HG02642 (cell line): ENCODE results near the gene NUP214.
"Not testable (repeated sequence)": the region's sequence is repeated elsewhere in the genome, so short reads cannot be mapped to it uniquely, and the experiment has no call there.

Source experiments
- ATAC-seq: cut with Tn5 transposase; IDR thresholded peaks from one replicate; pipeline ENCODE4 v1.9.1; 2021; ENCODE audit warnings: mild to moderate bottlenecking; ENCODE audit not compliant: unreplicated experiment, poor library complexity

NUP214 gene

DNA sequence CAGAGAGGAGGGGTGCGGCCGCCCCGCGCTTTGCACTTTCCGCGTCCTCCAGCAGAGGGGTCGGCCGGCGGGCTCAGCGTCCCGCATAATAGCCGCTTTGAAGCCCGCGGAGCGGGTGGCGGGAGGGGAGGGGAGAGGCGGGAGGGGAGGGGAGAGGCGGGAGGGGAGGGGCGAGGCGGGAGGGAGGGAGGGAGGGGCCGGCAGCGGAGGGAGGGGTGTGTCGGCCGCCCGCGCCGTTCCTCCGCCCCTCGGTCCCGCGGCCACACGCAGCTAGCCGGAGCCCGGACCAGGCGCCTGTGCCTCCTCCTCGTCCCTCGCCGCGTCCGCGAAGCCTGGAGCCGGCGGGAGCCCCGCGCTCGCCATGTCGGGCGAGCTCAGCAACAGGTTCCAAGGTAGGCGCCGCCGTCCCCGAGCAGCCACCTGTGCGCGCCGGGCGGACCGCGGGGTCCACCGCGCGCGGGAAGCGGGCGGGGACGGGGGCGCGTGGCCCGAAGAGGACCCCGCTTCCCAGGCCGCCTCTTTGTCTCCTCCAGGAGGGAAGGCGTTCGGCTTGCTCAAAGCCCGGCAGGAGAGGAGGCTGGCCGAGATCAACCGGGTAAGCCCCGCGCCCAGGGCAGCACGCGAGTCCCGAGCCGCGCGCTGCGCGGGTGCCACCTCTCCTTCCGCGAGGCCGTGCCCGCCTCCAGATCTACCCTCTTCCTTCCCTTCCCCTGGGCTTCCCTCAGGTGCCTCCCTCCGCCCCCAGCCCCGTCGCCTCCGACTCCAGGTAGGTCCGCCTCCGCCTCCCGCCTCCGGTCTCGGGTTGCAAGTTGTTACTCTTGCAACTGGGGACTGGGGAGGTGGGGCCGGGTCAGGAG lies 28.9 kb upstream of the NUP214 start, which contains the start of gene AIF1L:
Gene AIF1L (plus strand): TSS at position 263 of the 857 bp plus-strand sequence. CDS start 99 bp downstream, at position 362.
- no peak for ATAC-seq

DNA sequence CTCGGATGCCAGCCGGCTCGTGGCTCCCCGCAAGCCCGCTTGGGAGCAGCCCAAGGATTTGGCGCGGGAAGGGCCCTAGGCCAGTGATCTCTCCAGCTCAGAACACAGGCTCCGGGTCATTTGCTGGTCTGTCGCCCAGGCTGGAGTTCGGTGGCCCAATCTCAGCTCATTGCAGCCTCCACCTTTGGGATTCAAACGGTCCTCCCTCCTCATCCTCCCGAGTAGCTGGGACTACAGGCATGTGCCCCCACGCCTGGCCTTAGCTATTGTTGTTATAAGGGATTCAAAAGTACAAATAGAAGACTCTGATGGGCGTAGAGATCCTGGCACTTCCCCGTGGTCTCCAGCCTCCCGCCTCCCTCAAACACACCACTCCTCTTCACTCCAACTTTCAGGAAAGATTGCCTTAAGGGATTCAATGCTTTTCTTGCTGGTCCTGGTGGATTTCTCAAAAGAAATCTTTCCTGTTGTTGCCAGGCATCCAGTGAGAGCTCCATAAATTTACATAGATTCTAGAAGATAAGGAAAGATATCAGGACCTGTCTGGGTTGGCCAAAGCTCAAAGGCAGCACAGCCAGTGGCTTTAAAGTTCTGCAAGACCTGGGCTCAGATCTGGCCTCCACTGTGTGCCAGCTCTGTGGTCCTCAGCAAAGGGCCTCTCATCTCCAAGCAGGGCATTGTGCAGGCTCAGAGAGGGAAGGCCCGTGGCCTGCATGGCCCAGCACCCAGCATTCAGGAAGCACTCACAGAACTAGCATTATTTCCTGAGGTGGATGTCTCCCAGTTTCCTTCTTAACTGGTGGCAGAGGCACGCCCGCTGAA lies 28.0 kb upstream of the NUP214 start:
- no peak for ATAC-seq

DNA sequence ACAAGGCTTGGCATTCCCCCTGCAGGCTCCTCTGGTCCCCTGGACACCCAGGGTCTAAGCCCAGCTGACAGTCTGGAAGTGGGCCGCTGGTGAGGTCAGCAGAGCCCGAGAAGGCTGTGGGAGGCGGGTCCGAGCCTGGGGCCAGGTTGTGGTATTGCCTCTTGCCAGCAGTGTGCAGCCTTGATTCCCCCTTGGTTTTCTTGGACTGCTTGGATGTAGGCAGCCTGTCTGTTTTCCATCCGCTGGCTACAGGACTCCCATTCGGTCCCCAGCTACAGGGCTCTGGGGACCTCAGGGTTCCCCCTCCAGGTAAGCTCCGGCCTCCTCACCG lies 27.5 kb upstream of the NUP214 start:
- ATAC-seq, result no peak

DNA sequence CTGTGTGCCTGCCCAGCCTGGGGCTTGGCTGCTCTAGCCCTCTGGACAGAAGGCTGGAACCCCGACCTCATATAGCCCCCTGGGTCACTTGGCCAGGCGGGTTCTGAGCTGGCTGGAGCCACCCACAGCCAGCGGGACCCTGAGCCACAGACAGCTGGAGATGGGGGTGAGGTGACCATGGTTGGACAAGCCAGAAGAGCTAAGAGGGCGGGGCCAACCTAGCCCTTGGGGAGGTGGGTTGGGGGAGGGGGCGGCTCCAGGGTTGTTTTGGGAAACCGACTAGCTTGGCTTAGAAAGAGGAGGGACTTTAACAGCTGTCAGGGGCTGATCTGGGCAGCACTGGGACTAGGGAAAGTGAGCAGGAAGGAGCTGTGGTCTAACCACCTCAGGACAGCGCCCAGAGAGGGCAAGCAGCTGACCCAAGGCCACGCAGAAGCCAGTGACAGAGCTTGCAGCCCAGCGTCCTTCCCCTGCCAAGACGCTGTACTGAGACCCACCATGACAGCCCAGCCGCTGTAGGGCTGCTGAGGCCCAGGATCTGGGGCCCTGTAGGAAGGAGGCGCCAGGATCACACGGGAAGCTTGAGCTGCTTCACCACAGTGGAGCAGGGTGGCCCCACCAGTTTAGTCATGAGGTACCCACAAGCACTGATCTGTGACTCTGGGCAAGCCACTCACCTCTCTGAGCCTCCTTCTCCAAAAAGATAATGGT lies 26.8 kb upstream of the NUP214 start:
- no peak for ATAC-seq

DNA sequence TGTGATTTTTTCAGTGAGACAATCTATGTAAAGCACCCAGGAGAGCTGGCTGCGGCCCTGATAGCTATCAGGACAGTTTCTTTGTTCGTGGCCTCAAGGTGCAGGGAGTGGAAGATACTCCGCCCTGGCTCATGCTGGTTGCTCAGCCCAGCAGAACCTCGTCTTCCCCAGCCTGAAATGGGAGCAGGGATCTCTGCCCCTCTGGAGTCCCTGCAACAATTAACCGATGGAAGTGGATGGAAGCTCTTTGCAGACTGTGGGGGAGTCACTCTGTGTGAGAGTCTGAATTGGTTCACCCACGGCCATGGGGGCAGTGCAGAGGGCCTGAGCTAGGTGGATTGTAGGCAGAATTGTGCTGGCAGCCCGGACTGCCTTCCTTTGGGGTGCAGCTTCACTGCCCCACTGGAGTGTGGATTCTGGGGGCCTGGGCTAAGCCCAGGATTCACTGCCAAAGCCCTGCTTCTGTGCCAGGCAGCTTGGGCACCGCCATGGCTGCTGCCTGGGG lies 26.2 kb upstream of the NUP214 start:
- no peak for ATAC-seq

DNA sequence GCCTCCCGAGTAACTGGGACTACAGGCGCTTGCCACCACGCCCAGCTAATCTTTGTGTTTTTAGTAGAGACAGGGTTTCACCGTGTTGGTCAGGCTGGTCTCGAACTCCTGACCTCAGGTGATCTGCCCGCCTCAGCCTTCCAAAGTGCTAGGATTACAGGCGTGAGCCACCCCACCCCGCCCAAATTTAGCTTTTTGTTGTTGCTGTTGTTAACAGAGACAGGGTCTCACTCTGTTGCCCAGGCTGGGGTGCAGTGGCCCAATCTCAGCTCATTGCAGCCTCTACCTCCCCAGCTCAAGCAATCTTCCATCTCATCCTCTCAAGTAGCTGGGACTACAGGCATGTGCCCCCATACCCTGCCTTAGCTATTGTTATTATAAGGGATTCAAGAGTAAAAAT lies 25.5 kb upstream of the NUP214 start:
- not testable (repeated sequence) for ATAC-seq

DNA sequence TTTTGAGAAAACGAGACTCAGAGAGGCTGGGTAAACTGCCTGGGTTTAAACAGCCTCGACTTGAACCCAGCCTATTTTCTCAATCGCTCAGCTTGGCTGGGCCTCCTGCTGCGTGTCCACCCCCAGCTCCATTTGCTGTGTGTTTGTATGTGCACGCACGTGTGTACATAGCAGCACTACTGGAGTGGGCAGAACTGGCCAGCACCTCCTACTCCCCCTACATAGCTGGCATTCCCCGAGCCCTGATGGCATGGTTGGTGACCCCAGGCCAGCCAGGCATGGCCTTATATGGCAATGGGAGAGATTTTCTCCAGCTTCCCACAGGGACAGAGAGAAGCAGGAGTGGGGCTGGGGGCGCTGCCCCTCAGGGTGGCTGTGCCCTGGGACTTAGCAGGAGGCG lies 24.9 kb upstream of the NUP214 start:
- no peak for ATAC-seq

DNA sequence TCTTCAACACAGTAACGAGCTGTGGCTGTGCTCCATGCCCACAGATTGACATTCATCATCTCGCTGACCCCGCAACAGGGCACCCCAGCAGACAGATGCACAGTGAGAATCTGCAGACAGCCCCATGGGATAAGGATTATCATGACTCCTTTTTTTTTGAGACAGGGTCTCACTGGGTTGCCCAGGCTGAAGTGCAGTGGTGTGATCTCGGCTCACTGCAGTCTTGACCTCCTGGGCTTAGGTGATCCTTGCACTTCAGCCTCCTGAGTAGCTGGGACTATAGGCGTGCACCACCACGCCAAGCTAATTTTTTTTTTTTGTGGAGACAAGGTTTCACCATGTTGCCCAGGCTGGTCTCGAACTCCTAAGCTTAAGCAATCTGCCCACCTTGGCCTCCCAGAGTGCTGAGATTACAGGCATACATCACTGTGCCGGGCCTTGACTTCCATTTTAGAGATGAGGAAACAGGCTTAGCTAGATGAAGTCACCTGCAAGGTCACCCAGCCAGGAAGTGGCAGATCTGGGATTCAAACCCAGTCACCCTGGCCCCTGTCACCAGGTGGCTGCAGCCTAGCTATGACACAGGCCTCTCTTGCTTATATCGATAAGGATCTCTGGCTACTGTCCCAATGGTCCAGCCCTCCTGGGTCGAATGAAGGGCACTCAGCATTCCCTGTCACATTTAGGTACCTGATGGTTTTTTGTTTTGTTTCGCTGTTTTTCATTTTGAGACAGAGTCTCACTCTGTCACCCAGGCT lies 24.0 kb upstream of the NUP214 start:
- no peak for ATAC-seq

DNA sequence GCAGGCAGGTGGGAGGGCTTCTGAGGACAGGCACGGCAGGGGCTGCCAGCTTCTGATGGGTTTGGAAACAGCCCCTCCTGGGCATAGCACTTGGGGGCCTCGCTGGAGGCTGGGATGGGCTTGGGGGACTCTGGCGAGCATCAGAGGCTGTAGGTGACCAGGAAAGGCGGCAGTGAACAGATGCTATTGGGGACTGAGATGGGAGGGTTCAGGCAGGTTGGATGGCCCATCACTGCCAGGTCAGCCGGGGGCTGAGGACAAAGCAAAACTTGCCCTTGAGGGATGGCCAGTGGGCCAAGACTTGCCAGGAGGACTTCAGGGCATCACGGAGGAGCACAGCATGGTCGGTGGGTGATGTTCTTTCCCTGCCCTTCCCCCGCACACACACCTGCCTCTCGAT lies 22.4 kb upstream of the NUP214 start:
- no peak for ATAC-seq

DNA sequence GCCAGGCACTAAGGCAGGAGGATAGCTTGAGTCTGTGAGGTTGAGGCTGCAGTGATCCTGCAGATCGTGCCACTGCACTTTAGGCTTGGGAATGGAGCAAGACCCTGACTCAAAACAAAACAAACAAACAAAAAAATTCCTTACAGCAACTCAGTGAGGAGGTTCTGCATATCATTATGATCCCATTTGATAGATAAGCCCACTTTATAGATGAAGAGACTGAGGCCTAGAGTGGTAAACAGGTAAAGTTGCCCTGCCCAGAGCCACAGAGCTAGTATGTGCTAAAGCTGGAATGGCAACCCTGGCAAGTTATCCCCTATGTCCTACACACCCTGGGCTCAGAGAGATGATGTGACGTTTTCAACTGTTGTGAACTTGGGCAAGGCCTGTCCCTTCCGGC lies 21.9 kb upstream of the NUP214 start:
- no peak for ATAC-seq

DNA sequence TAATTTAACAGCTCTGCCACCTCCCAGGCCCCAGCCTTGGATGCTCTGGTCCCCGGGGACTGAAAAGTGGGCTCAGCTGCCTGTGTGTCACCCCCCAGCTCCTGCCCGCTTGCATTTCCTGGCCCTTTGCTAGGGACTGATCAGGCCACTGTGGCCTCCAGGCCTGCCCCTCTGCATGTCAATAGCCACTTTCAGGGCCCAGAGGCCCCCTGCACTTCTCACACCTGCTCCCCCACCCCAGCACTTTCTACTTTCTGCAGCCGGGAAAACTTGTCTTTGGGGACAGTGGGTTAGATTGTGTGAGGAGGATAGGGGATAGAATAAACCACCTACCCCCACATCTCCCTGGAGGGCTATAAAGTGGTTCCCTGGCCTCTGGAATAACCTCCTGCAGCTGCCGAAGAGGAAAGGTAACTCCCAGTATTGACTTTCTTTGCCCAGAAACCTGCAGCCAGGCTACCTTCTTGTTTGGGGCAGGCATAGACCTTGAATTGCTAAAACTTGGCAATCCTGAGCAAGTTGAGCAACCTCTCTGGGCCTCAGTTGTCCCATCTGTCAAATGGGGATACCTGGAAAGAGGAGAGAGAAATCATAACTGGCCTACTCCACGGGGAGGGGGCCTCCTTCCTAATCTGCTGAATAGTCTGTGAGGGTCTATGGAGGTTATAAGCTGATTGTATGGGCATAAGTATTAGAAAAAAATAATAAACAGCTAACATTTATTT lies 21.2 kb upstream of the NUP214 start:
- no peak for ATAC-seq

DNA sequence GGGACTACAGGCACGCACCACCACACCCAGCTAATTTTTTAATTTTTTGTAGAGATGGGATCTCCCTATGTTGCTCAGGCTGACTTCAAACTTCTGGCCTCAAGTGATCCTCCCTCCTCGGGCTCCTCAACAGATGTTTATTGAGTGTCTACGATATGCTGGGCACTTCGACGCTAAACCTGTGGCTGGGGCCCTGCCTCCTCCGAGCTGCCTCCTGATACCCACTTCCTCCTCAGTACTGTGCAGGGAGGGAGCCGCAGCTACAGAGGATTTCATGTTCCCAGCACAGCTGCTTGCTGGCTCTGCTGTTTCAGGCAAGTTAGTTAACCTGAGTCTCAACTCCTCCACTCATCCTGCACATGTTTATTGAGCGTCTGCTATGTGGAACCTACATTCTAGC lies 19.4 kb upstream of the NUP214 start:
- ATAC-seq, result no peak

DNA sequence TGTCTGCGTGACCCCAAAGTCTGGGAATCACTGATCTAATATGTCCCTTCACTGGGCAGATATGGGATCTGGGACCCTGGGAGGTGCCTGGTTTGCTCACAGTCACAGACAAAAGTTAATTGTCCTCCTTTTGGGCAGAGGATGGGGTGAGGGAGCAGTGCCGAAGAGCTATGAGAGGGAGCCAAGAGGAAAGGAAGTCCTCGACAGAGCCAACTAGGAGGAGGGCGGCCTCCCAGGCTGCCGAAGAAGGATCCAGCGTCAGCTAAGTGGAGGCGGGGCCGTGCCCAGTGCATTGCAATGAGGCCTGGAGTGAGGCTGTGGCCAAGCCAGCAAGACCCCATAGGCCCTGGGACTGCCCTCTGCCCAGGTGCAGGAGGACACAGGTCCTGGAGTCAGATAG lies 17.6 kb upstream of the NUP214 start:
- no peak for ATAC-seq

DNA sequence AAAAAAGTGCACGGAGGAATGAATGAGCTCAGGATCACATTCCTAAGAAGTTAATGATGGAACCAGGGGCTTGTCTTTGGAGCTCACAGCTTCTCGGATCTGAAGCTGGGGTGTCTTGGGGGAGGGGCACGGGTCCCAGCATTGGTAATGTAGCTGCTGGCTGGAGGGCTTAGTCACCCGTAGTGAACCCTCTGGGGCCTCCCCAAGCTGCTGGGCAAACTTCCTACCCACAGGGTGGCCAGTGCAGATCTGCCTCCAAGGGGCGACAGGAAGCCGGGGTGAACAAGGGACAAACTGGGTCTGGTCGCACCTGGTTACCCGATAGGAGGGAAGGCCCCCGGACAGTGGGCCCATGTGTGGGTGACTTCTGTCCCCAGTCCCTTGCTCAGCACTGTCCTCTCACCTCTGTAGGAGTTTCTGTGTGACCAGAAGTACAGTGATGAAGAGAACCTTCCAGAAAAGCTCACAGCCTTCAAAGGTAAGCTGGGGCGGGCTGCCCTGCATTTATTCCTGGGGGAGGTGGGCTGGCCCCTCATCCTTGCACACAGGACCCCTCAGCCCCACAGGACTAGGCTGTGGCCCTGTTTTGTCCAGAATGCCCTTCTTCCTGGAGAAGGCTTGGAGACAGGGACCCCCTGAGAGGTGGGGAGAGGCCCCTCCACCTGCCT lies 14.1 kb upstream of the NUP214 start:
- ATAC-seq, result no peak

DNA sequence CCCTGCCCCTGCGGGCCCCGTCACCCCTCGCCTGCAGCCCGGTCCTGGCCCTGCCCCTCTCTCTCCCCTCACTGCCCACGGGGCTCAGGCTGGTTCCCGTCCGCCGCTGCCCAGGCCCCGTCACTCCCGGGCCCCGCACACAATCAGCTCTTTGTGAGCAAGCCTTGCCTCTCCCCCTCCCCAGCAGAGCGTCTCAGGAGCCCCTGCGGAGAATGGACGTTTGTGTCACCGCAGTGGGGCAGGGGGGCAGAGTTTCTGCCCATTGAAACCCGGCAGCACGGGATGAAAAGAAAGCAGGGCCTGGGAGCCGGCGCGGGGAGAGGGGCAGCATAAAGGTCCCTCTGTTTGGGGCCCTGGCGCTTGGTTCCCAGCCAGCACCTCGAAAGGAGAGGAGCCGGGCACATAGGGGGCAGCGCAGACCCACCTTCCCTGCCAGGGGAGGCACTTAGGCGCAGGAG lies 13.5 kb upstream of the NUP214 start:
- ATAC-seq, result no peak

DNA sequence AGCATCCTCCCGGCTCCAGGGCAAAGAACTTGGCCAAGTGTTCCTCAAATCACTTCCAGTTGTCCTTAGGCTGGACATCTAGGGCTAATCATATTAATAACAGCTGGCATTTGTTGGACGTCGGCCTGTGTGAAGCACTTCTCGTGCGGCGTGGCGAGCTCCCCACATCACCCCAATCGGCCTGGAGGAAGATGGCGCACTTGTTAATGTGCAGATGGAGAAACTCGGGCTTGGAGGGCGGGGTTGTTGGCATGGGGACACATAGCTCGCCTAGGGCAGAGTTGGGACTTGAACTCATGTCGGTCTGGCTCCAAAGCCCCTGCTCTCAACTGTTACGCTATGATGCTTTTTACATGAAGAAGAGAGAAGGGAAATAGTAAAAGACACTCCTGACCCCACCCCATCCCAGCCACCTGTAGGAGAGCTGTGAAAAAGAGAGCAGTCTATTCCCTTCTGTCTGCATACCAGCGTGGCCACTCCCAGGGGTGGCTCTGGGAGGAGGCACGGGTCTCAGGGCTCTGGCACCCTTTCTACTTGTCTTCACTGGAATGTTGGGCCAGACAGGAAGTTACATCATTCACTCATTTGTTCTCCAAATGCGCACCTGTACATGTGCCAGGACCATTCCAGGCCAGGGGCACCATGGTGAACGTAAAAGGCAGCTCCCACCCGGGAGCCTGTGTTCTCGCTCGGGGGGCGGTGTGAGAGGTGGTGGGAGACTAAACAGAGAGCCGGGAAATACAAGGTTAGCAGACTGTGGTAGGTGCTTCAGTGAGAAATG lies 12.8 kb upstream of the NUP214 start:
- no peak for ATAC-seq

DNA sequence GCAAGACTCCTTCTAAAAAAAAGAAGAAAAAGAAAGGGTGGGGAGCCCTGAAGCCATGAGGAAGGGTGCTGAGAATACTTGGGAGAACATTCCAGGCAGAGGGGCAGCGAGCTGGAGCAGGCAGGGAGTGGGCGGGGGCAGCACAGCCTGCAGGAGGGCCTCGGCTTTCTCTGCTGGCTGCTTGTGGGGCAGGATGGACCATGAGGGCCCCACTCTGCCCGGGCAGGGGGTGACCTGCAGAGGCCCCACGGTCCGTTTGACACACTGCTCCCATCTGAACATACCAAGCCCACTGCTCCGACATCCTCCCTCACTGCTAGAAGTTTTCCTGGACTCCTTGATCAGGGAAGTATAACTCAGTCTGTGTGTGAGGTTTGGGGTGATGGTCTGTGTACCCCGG lies 11.7 kb upstream of the NUP214 start:
- ATAC-seq, result no peak

DNA sequence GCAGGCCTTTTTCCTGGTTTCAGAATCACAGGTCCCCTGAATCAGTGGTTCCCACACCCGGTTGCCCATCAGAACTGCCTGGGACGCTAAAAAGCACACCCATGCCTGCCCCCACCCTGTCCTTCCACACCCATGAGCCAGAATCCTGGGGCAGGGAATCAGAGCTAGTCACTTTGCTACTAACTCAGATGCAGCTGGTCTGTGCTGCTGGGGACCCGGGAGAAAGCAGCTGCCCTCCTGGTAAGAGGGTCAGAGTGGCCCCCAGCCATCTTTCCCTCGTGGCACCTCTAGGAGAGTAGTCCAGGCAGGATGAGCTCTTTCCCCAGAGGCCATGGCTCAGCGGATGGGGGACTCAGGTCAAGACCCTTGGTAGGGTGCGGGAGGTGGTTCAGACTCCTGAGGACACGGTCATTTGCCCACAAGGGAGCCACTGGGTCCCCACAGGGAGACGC lies 11.3 kb upstream of the NUP214 start:
- ATAC-seq, result no peak
